A549 treated with GW870086 at 1 μM for 4 hours (cell line): ENCODE results near the gene TXNL4A. TPM values are rescaled to one million over a fixed set of nuclear protein-coding genes. Genes with fewer than 3 reads are reported as not detected.

Source experiments
- total RNA-seq: library from RNA; stranded (reverse); fragments of 200-300 nt; extraction: Qiagen RNA extraction; gene quantifications from 5 replicates; pipeline ENCODE4 v1.2.3, GENCODE V29; 2022; ENCODE audit warnings: low read depth

TXNL4A gene, protein sequence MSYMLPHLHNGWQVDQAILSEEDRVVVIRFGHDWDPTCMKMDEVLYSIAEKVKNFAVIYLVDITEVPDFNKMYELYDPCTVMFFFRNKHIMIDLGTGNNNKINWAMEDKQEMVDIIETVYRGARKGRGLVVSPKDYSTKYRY
- total RNA-seq: 95.9 to 174 TPM (median 146 TPM) in 5 replicates

DNA sequence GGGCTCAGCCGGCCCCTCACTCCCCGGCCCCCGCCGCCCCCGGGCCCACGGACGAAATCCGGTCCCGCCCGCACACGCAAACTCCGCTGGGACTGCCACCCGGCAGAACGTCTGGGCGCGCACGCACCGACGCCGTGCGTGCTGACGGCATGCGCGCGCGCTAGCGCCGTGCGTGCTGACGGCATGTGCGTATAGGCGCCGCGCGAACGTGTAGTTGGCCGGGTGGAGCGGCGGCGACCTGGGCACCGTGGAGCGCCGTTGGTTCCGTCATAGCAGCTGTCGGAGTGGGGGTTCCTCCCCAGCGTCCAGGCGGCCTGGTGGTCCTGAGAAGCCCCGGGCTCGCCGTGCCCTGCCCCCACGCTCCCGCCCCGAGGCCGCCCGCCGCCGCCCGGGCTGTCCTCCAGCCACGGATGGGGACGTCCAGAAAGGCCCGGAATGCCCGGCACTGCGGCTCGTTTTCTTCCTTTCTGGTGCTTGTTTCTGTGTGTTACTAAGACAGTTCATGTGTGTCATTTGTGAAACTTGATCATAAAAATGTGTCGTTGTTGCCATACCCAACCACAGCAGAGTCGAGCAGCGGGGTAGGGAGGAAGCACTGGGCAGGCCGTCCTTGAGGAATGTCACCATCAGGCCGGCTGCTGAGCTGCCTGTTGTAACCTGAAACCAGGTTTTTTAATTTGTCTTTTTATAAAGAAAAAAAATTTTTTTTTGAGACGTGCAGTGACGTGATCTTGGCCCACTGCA, at the start of gene TXNL4A:
TXNL4A (minus strand) TSS at position 113 of the 744 bp plus-strand sequence. CDS start 171 bp downstream, outside the sequence.

DNA sequence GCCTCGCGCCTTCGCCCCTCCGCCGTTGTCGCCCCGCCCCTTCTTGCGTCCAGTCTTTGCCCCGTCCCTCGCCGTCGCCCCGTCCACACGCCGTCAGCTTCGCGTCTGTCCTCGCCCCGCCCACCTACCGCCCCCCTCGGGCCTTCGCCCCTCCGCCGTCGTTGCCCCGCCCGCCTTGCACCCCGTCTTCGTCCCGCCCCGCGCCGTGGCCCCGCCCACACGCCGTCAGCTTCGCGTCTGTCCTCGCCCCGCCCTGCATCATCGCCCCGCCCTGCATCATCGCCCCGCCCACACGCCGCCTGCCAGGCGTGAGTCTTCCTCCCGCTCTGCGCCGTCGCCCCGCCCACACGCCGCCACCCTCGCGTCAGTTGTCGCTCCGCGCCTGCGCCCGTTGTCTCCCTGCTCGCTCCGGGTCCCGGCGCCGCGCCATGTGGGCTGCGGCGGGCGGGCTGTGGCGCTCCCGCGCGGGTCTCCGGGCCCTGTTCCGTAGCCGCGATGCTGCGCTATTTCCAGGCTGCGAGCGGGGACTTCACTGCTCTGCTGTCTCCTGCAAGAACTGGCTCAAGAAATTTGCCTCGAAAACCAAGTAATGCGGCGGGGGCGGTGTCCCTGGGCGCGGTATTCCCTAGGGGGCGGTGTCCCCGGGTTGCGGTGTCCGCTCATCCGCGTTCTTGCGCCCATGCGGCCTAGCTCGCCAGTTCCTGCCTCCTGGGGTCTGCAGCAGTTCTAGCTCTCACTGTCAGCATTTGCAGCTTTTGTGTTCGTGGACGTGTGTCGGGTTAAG, 45.9 kb upstream of the TXNL4A start, which contains the start of gene RBFA:
RBFA (plus strand) TSS at position 367 of the 784 bp plus-strand sequence; CDS start at position 429, 62 bp downstream.

DNA sequence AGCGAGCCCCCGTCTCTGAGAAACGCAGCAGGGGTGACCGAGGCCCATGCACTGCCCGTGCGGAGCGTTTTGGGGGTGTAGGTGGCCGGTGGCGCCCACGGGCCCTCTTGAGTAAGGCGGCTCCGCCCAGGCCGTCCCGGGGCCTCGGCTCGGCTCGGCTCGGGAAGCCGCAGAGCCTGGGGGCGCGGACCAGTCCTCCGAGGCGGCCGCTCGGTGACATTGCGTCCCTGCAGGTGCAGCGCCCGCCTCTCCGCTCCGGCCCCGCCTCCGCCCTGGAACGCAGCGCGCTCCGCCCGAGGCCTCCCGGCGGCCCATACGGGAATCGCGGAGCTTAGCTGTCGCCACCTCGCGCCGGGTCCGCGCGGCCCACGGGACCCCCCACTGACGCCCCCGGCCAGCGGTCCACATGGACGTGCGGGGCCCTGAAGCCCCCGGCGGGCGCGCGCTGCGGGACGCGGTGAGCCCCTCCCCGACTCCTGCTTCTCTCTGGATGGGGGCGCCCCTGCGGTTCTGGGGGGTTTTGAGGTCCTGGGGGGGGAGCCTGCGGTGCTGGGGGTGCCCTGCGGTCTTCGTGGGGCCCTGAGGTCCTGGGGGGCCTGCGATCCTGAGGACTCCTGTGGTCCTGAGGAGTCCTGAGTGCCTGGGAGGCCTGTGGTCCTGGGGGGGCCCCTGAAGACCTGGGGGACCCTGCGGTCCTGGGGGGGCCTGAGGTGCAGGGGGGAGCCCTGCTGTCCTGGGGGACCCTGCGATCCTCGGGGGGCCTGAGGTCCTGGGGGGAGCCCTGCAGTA, 23.8 kb downstream of the TXNL4A start, which contains the start of gene HSBP1L1:
HSBP1L1 (plus strand) TSS at position 314 of the 789 bp plus-strand sequence; CDS start at position 407, 93 bp downstream.

DNA sequence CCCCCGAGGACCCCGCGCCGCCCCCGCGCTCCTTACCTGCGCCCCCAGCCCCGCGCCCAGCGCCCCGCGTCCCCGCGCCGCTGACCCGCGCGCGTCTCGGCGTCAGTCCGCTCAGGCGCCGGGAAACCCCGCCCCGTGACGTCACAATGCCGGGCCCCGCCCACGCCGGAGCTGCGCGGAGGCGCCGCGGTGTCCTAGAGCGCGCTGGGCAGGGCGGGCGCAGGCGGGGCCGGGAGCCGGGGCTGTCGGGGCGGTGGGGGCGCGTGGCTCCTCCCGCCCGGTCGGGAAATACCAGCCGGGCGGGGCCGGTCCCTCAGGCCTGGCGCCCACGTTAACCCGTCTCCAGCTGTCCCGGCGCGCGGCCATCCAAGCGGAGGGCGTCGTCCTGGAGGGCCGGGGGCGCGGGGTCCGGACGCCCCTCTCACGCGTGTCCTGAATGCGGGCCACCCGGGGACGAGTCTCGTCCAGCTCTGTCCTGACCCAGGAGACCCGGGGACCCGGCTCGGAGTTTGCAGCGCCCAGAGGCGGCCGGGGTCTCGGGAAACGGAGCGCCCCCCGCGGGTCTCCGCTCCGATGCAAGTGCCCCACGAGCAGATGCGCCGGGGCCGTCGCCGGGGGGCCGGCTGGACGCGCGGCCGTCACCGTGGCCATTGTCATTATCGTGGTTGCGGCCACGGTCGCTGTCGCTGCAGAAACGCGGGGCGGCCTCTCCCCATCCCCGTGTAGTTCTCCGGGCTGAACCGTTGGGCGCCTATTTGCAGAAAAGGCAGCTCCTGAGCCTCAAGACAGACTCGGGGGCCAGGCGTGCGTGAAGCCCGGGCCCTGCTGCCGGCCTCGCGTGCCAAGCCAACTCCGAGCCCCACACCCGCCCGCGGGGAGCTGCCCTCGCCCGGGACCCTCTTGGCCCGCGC, 36.6 kb downstream of the TXNL4A start, which contains the start of gene SLC66A2:
SLC66A2 (minus strand) TSS at position 109 of the 911 bp plus-strand sequence. CDS start 727 bp downstream, outside the sequence.

Other genes with a start within 250 kb of the TXNL4A start
- gene KCNG2, start 190.6 kb downstream of the TXNL4A start, total RNA-seq: not detected in 5 replicates
- gene SLC66A2, start 36.9 kb downstream of the TXNL4A start, total RNA-seq: 12.9 to 19.7 TPM (median 18.0 TPM) in 5 replicates
- gene HSBP1L1, start 23.9 kb downstream of the TXNL4A start, total RNA-seq: 11.9 to 14.9 TPM (median 12.9 TPM) in 5 replicates
- 28.5 to 31.0 TPM (median 29.7 TPM) in 5 replicates for gene RBFA, start 45.9 kb upstream of the TXNL4A start, total RNA-seq
- gene ADNP2, start 120.7 kb upstream of the TXNL4A start, total RNA-seq: 9.8 to 12.1 TPM (median 11.0 TPM) in 5 replicates